ENCODE data around the gene KRT72.

GRCh38 chr12:52614381-52615207, 13.3 kb upstream of the KRT72 start:
- no peak for TF ChIP-seq EZH2 (IDR thresholded peaks at IDR 0.05; ENCODE audit: insufficient read depth, poor library complexity, severe bottlenecking)
- TF ChIP-seq EZH2phosphoT487 (IDR thresholded peaks at IDR 0.05; ENCODE audit: insufficient read depth, low read depth) = no peak
